ENCODE data around the gene AGBL4.

DNA sequence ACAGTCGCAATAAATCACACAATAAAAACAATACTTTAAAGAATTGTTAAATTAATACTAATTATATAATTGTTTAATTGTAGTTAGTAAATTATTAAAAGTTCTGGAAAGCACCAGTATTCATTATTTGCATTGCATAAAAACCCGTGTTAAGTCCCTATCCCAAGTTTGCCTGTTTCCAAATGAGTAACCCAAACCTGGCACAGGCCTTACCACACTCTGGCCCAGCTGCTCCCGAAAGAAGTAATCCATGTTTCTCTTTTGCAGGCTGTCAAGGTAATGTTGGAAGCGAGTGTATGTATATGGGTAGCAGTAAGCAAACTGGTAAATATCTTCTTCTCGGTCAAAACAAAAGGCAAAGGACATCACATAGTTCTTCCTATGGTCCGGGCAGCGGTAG is 978.4 kb downstream of the AGBL4 start:
- no peak for TF ChIP-seq USF1 (IDR thresholded peaks at IDR 0.05)
- TF ChIP-seq YY1 (IDR thresholded peaks at IDR 0.05; ENCODE audit: low read depth) = no peak
- no peak for TF ChIP-seq TEAD4 (IDR thresholded peaks at IDR 0.05)
- TF ChIP-seq MAX (IDR thresholded peaks at IDR 0.05) = no peak
- no peak for TF ChIP-seq NFIC (IDR thresholded peaks at IDR 0.05)
- TF ChIP-seq ZBTB7A (IDR thresholded peaks at IDR 0.05; ENCODE audit: low read depth) = no peak
- TF ChIP-seq RAD21 (IDR thresholded peaks at IDR 0.05; ENCODE audit: low read depth) = no peak
- no peak for TF ChIP-seq CEBPB (IDR thresholded peaks at IDR 0.05)

Measured in Ishikawa (cell line).